ENCODE measurements around the gene NEURL1B. TPM values are rescaled to one million over a fixed set of nuclear protein-coding genes. Genes with fewer than 3 reads are reported as not detected.

The NEURL1B gene
- total RNA-seq, 1 donor from 2014 or later: 9.8 TPM

DNA sequence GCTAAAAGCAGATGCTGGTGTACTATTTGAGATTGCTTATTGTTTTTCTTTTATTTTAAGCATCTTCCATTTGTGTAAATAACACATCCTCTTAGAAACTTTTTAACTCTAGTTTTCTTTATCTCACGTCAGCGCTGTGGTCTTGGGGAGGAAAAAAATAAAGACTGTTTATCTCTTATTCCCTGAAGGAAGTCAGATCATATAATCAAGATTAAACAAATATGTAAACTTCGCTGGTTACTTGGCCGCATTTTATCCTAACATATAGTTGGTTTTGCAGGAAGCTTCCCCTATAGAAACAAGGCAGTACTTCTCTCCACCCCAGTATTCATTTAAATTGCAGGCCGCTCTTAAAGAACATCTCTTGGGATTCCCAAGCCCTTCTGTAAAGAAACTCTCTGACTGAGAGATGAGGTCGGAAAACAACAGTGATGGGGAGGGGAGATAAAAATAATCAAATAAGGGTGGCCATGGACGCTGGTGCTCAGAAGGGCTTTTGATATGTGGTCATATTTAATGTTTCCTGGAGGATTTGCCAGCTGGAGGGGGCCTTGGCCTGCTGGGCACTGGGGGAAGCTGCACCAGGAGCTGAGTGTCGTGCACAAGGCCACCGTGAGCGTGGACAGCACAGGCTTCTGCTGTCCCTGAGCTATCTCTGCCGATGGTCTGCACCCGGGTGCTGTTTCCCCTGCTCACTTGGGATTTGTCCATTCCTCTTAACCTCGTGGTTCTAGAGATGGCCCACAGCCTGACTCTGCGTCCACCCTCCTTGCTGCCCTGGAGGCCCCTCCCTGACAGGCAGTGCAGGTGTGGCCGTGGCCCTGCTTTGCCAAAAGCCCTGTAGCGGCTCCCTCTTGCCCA lies 23.8 kb downstream of the NEURL1B start:
- Mint-ChIP-seq H3K27ac (ENCODE audit: unreplicated experiment) (no peak overlapping the region), H3K9me3 (ENCODE audit: unreplicated experiment) (no peaks in the 10 kb centered on the region), H3K36me3 (ENCODE audit: low read depth, unreplicated experiment) (peaks cover 5% of the 10 kb centered on the region), H3K4me1 (ENCODE audit: low read depth, unreplicated experiment) (peaks cover 21% of the 10 kb centered on the region), H3K27me3 (ENCODE audit: low read depth, unreplicated experiment) (peaks cover 4% of the 10 kb centered on the region), H3K4me3 (ENCODE audit: unreplicated experiment) (no peak overlapping the region)
- Histone ChIP-seq H3K36me3 (ENCODE audit: insufficient read depth, low read length) (no peaks in the 10 kb centered on the region), H3K4me1 (ENCODE audit: insufficient read depth, low read length) (peaks cover 9% of the 10 kb centered on the region), H3K9me3 (ENCODE audit: insufficient read depth, low read depth, low read length) (no peaks in the 10 kb centered on the region), H3K27me3 (ENCODE audit: insufficient read depth, low read length) (no peaks in the 10 kb centered on the region), H3K4me3 (ENCODE audit: insufficient read depth, low read depth, low read length) (no peak overlapping the region), H3K9ac (ENCODE audit: low read length) (no peak overlapping the region), H3K27ac (ENCODE audit: low read depth, low read length) (no peak overlapping the region), H2AFZ (ENCODE audit: low read depth, low read length) (no peak overlapping the region), H3K79me2 (ENCODE audit: insufficient read depth, low read length) (no peaks in the 10 kb centered on the region), H3K4me2 (ENCODE audit: low read length) (no peak overlapping the region), H4K20me1 (ENCODE audit: insufficient read depth, low read length) (no peaks in the 10 kb centered on the region)
- TF ChIP-seq EZH2 (IDR thresholded peaks at IDR 0.05; ENCODE audit: insufficient read depth, low read length): no peak
- TF ChIP-seq CTCF (IDR thresholded peaks at IDR 0.05; ENCODE audit: insufficient read depth, low read depth, low read length): no peak
- DNase-seq (ENCODE audit: low read depth): no peak
- FAIRE-seq: no peak

GRCh38 chr5:172666251-172666650 lies 25.2 kb downstream of the NEURL1B start:
- Histone ChIP-seq H3K79me2 (ENCODE audit: insufficient read depth, low read length) (no peaks in the 10 kb centered on the region), H3K36me3 (ENCODE audit: insufficient read depth, low read length) (no peaks in the 10 kb centered on the region), H4K20me1 (ENCODE audit: insufficient read depth, low read length) (no peaks in the 10 kb centered on the region), H2AFZ (ENCODE audit: low read depth, low read length) (no peak overlapping the region), H3K9ac (ENCODE audit: low read length) (no peak overlapping the region), H3K4me3 (ENCODE audit: insufficient read depth, low read depth, low read length) (no peak overlapping the region), H3K27me3 (ENCODE audit: insufficient read depth, low read length) (no peaks in the 10 kb centered on the region), H3K4me1 (ENCODE audit: insufficient read depth, low read length) (no peaks in the 10 kb centered on the region), H3K4me2 (ENCODE audit: low read length) (no peak overlapping the region), H3K27ac (ENCODE audit: low read depth, low read length) (no peak overlapping the region), H3K9me3 (ENCODE audit: insufficient read depth, low read depth, low read length) (no peaks in the 10 kb centered on the region)
- Mint-ChIP-seq H3K36me3 (ENCODE audit: low read depth, unreplicated experiment) (peaks cover 7% of the 10 kb centered on the region), H3K4me1 (ENCODE audit: low read depth, unreplicated experiment) (peaks cover 11% of the 10 kb centered on the region), H3K27me3 (ENCODE audit: low read depth, unreplicated experiment) (peaks cover 7% of the 10 kb centered on the region), H3K4me3 (ENCODE audit: unreplicated experiment) (no peak overlapping the region), H3K9me3 (ENCODE audit: unreplicated experiment) (no peaks in the 10 kb centered on the region), H3K27ac (ENCODE audit: unreplicated experiment) (no peak overlapping the region)
- TF ChIP-seq EZH2 (IDR thresholded peaks at IDR 0.05; ENCODE audit: insufficient read depth, low read length) (no peak), CTCF (IDR thresholded peaks at IDR 0.05; ENCODE audit: insufficient read depth, low read depth, low read length) (no peak)
- no peak for FAIRE-seq
- DNase-seq (ENCODE audit: low read depth): no peak
